ENCODE data around the gene APBB2.

- TF ChIP-seq, protein P1, sequence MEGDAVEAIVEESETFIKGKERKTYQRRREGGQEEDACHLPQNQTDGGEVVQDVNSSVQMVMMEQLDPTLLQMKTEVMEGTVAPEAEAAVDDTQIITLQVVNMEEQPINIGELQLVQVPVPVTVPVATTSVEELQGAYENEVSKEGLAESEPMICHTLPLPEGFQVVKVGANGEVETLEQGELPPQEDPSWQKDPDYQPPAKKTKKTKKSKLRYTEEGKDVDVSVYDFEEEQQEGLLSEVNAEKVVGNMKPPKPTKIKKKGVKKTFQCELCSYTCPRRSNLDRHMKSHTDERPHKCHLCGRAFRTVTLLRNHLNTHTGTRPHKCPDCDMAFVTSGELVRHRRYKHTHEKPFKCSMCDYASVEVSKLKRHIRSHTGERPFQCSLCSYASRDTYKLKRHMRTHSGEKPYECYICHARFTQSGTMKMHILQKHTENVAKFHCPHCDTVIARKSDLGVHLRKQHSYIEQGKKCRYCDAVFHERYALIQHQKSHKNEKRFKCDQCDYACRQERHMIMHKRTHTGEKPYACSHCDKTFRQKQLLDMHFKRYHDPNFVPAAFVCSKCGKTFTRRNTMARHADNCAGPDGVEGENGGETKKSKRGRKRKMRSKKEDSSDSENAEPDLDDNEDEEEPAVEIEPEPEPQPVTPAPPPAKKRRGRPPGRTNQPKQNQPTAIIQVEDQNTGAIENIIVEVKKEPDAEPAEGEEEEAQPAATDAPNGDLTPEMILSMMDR (IDR thresholded peaks at IDR 0.05) = no peak
- TF ChIP-seq POLR2A (IDR thresholded peaks at IDR 0.05) (no peak), POLR2AphosphoS5 (IDR thresholded peaks at IDR 0.05) (no peak)
These were observed 28.4 kb downstream of the APBB2 start for GRCh38 chr4:41185614-41186592.
